HEK293T (cell line): ENCODE data around the gene SCNM1.

Experiments used
- ARNT ChIP-seq: fragments of 450-650 bp; IDR thresholded peaks from 2 replicates; pipeline ENCODE4 v1.6.1; 2017; ENCODE audit warnings: mild to moderate bottlenecking
- BHLHE40 ChIP-seq: fragments of 450-650 bp; IDR thresholded peaks from 2 replicates; pipeline ENCODE4 v1.6.1; 2016; ENCODE audit warnings: mild to moderate bottlenecking, moderate library complexity, borderline replicate concordance
- ELF4 ChIP-seq: fragments of 450-650 bp; IDR thresholded peaks from 2 replicates; pipeline ENCODE4 v1.6.1; 2017; ENCODE audit warnings: antibody characterized with exemption
- FOXA1 ChIP-seq: fragments of 450-650 bp; IDR thresholded peaks from 2 replicates; pipeline ENCODE4 v1.6.1; 2016; ENCODE audit warnings: mild to moderate bottlenecking
- FOXK2 ChIP-seq: fragments of 450-650 bp; IDR thresholded peaks from 2 replicates; pipeline ENCODE4 v1.6.1; 2016; ENCODE audit warnings: mild to moderate bottlenecking
- FOXM1 ChIP-seq: fragments of 450-650 bp; IDR thresholded peaks from 2 replicates; pipeline ENCODE4 v1.6.1; 2017; ENCODE audit warnings: mild to moderate bottlenecking, borderline replicate concordance
- HDGF ChIP-seq: fragments of 450-650 bp; IDR thresholded peaks from 2 replicates; pipeline ENCODE4 v1.6.1; 2017; ENCODE audit warnings: antibody characterized with exemption, borderline replicate concordance
- L3MBTL2 ChIP-seq: fragments of 450-650 bp; conservative IDR thresholded peaks from 2 replicates; pipeline ENCODE4 v1.6.1; 2016; ENCODE audit warnings: mild to moderate bottlenecking
- NFRKB ChIP-seq: fragments of 450-650 bp; IDR thresholded peaks from 2 replicates; pipeline ENCODE4 v1.6.1; 2016; ENCODE audit warnings: mild to moderate bottlenecking, moderate library complexity
- PKNOX1 ChIP-seq: fragments of 450-650 bp; IDR thresholded peaks from 2 replicates; pipeline ENCODE4 v1.6.1; 2016
- SP1 ChIP-seq: fragments of 450-650 bp; IDR thresholded peaks from 2 replicates; pipeline ENCODE4 v1.6.1; 2017
- SUZ12 ChIP-seq: fragments of 450-650 bp; IDR thresholded peaks from 2 replicates; pipeline ENCODE4 v1.6.1; 2016; ENCODE audit warnings: mild to moderate bottlenecking
- TARDBP ChIP-seq: fragments of 450-650 bp; IDR thresholded peaks from 2 replicates; pipeline ENCODE4 v1.6.1; 2016
- ZNF384 ChIP-seq: fragments of 450-650 bp; IDR thresholded peaks from 2 replicates; pipeline ENCODE4 v1.6.1; 2016

- TF ChIP-seq SP1 (no peak), NFRKB (no peak), PKNOX1 (no peak), TARDBP (no peak), BHLHE40 (no peak), ZNF384 (no peak), FOXM1 (no peak), SUZ12 (no peak), FOXA1 (no peak), ARNT (no peak), ELF4 (no peak), HDGF (no peak), L3MBTL2 (no peak), FOXK2 (no peak)
These were observed 635 bp upstream of the SCNM1 start for GRCh38 chr1:151165281-151165737.
